Measurements from ENCODE around the gene GLYATL3.

GLYATL3 gene

GRCh38 chr6:49549691-49550491, 50.2 kb downstream of the GLYATL3 start:
- DNase-seq: no peak

- no peak for DNase-seq
These were observed 50.9 kb downstream of the GLYATL3 start, which contains the start of gene C6orf141 for GRCh38 chr6:49550492-49551077. TSS of gene C6orf141 (plus strand) at chr6:49550668. CDS start at chr6:49550793, 125 bp downstream.

DNA sequence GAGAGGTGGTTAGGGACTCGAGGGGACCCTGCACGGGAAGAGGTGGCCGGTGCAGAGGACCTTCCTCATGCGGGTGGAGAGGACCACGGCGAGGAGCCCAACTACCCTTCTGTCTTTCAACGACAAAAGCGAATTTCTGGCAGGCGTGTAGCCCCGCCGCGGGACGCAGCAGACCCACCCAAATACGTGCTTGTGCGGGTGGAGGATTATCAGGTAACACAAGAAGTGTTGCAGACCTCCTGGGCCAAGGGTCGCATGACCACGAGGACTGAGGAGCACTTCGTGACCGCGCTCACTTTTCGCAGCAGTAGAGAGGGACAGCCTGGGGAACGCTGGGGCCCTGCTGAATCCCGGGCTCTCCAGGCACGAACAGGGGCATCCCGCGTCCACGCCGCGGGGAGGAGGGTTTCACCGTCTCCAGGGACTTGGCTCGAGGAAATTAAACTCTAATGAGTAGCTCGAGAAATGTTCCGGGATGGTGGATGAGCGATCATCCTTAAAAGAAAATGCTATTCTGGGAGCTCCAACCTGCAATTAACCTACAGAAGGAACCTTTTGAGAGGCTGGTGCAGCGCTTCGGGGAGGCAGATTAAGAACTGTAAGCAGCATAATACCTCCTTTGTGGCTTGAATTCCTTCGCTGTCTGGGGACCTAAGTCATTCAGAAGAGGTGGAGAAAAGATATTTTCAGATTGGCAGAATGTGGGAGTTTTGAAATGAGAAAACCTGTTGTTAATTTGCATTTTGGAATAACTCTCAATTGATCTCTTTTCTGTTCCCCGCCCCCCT, 51.5 kb downstream of the GLYATL3 start:
- DNase-seq: no peak

DNA sequence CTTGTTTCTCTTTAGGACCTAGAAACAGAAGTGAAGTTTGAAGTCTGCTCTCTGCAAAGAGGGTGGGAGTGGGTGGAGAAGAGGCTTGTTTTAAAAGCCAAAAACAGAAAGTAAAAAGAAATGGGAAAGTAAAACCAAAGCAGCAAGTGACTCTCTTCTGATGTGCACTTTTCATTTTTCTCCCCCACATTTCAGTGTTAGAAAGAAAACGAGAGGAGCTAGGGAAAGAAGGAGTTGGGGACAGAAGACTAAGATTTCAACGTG, 52.1 kb downstream of the GLYATL3 start:
- DNase-seq: no peak

DNA sequence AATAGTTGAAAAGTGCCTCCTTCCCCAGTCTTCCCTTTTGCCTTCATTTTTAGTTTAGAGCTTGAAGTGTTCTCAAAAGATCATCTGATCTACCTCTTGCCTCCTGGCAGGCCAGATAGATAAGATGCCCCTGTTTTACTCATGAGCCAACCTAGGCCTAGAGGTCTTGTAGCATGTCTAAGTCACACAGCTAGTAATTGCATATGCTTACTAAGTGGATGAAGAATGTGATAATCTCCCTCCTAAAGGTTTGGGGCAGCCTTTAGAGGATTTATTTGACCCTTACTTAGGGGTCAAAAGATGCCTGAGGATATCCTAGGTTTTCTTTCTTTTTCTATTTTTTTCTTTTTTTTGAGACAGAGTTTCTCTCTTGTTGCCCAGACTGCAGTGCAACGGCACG, 52.9 kb downstream of the GLYATL3 start:
- no peak for DNase-seq

- DNase-seq: no peak
These were observed 53.7 kb downstream of the GLYATL3 start for GRCh38 chr6:49553384-49553783.

- DNase-seq: no peak
These were observed 56.2 kb downstream of the GLYATL3 start for GRCh38 chr6:49555951-49556350.

GRCh38 chr6:49556429-49556837, 56.7 kb downstream of the GLYATL3 start:
- DNase-seq: no peak

DNA sequence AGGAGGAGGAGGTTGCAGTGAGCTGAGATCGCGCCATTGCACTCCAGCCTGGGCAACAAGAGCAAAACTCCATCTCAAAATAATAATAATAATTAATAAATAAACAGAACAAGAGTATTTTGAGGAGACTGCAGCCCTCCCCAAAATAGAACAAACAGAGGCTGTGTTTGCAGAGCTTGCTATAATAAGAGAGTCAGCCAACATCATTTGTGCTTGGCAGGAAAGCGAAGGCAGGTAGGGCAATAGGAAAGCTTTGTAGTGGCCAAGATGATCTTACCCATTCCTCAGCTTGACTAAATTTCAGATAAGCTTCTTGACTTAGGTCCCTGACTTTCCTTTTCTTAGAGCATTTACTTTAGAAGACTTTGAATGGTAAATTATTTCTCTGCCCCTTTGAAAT, 57.5 kb downstream of the GLYATL3 start:
- no peak for DNase-seq

DNA sequence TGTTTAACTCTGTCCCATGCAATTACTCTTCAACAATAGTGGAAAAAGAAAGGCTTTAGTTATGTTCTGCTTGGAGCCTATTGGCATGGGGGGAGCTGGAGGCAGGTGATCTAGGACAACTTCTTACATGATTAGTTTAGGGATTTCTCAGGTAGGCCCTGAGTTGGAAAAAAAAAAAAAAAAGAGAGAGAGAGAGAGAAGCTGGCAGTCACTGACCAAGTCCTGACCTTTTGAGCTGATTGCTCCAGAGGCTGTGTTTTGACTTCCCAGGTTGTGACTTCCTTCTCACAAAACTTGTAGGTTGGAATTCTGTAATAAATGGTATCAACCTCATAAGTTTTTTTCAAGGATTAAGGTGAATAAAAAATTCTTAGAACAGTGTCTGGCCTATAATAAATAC, 58.5 kb downstream of the GLYATL3 start:
- DNase-seq: no peak

DNA sequence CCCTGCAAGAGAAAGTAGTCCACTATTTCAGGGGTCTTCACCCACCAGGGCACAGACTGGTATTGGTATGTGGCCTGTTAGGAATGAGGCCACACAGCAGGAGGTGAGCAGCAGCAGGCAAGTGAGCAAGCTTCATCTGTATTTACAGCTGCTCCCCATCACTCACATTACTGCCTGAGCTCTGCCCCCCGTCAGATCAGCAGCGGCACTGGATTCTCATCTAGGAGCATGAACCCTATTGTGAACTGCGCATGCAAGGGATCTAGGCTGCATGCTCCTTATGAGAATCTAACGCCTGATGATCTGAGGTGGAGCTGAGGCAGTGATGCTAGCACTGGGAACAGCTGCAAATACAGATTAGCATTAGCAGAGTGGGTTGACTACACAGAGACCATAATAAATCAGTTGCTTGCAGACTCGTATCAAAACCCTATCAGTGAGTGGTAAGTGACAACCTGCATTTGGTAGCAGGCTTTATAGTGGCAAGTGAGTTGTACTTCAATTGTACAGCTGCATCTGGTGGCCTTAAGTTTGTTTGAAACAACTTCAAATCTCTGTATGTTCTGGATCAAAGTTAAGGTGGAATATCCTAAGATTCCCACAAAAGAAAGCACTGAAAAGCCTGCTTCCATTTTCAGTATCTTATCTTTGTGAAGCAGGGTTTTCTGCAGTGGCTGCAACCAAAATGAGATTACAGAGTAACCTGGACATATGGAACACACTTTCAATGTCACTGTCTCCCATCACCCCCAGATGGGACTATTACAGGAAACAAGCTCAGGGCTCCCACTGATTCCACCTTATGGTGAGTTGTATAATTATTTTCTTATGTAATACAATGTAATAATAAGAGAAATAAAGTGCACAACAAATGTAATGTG, 63.5 kb downstream of the GLYATL3 start:
- no peak for DNase-seq

- DNase-seq: no peak
These were observed 64.8 kb downstream of the GLYATL3 start for GRCh38 chr6:49564552-49564951.

- no peak for DNase-seq
These were observed 65.5 kb downstream of the GLYATL3 start for GRCh38 chr6:49565261-49565660.

DNA sequence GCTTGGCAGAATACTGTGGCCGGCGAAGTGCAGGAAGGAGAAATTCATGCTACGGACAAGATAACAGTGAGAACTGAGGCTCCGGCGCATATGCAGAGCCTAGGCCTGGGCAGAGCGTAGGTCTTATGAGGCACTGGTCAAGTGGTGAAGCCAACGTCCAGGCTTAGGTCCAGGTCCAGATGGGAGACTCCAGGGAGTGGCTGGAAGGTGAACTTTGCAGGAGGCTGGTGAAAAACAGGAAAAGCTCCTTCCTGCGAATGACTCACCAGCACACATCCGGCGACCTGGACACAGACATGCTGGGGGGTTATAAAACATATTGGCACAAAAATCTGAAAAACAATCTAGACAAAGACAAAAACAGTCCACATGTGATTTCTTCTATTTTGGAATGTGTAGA, 66.1 kb downstream of the GLYATL3 start:
- no peak for DNase-seq

DNA sequence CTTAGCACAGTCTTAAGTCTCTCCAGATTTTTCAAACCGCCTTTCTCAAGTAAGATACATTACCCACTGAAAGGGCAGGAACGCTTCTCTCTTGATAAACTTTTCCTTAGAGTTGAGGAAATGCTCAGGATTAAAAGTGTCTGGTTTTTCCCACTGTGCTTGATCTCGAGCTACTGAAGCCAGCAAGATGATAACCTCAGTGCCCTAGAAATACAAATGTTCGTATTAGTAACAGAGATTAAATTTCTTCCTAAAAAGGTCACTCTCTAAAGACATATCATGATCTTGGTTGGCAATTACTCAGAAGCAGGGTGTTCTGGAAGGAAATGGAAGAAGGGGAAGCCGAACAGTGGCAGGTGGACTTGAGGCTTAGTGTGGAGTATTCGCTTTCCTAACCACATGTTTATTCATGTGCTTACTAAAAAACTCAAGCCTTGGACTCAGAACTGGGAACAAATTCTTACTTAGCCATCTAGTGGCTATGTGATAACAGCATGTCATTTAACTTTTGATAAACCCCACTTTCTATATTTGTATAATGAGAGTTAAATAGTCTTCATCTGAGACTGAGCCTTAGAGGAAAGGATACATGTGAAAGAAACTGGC, 70.9 kb downstream of the GLYATL3 start:
- DNase-seq: no peak

- no peak for DNase-seq
These were observed 76.9 kb downstream of the GLYATL3 start for GRCh38 chr6:49576618-49577017.

Data from cerebellar nuclear complex (tissue), 1 donor.